Astrocyte of the cerebellum (primary cell): Measurements from ENCODE around the gene SEC23B.

Experiments used
- DNase-seq: peaks from one replicate; pipeline ENCODE4 v3.0.0-alpha.2; 2011; ENCODE audit warnings: low read depth
- H3K4me3 ChIP-seq: 2 replicates; pipeline ENCODE4 v1.5.1; 2011; ENCODE audit warnings: mild to moderate bottlenecking, low read depth, low read length, moderate library complexity
- CTCF ChIP-seq: IDR thresholded peaks from 2 replicates; pipeline ENCODE4 v1.5.1; 2012; ENCODE audit warnings: low read length, low read depth, moderate library complexity, mild to moderate bottlenecking; ENCODE audit errors: missing control alignments
- in situ Hi-C: cut with HindIII; loops from 2 replicates; pipeline ENCODE4 v1.10.0; 2017; ENCODE audit warnings: low sequenced_read_pairs

Gene SEC23B

DNA sequence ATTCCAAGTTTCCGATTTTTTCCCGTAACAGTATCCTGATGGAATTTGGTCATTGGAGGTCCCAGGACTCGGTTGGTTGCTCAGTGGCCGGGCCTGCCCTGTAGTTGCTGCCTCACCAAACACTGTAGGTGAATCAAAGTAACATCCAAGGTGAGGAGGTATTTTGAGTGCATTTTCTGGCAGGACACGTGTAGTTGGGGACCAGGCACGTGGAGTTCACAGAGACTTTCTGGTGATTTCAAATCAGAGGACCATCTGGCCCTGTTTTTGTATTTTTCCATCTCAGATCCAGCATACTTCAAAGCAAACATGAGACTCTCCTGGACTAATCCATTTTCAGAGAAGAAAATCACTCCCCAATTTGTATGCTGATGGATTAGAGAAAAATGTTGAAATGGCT lies 70.2 kb downstream of the SEC23B start:
- no peak overlapping the region for H3K4me3 ChIP-seq
- TF ChIP-seq CTCF, result no peak
- no peak for DNase-seq
- in situ Hi-C loops, result no loop called here

DNA sequence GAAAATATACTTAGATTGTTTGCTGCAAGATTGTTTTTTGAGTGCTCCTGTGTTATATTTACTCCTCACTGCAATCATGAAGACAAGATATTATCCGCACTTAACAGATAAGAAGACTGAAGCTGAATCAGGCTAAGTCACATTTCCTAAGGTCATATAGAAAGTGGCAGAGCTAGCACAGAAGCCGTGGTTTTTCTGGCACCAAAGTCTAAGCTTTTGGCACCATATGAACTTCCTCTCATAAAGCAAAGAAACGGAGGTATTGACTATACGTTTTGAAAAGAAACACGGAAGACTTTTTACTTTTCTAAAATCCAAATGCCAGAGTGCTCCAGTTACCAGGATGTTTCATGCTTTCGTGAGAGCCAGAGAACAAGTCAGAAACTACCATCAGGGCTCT lies 70.8 kb downstream of the SEC23B start:
- no peak for DNase-seq
- in situ Hi-C loops, result no loop called here
- no peak for TF ChIP-seq CTCF
- no peak overlapping the region for H3K4me3 ChIP-seq

- TF ChIP-seq CTCF, result no peak
- in situ Hi-C loops, result no loop called here
- H3K4me3 ChIP-seq, result no peak overlapping the region
- no peak for DNase-seq
These were observed 72.3 kb downstream of the SEC23B start for GRCh38 chr20:18580012-18580411.

DNA sequence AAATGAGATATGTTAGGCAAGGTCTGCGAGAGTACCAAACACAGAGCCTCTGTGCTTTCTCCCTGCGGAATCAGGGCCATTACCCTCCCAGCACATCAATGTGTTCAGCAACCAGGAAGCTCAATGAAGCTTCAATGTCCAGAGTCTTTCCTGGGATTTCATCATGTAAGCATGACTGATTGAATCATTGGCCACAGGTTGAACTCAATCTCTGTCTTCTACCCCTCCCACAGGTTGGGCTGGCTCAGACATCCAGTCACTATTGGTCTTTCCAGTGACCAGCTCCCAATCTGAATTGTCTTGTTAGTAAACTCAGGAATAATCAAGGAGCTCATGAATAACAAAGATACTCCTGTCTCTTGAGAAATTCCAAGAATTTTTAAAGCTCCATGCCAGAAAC lies 77.4 kb downstream of the SEC23B start:
- H3K4me3 ChIP-seq, result no peak overlapping the region
- no peak for TF ChIP-seq CTCF
- in situ Hi-C loops, result no loop called here
- DNase-seq, result no peak

DNA sequence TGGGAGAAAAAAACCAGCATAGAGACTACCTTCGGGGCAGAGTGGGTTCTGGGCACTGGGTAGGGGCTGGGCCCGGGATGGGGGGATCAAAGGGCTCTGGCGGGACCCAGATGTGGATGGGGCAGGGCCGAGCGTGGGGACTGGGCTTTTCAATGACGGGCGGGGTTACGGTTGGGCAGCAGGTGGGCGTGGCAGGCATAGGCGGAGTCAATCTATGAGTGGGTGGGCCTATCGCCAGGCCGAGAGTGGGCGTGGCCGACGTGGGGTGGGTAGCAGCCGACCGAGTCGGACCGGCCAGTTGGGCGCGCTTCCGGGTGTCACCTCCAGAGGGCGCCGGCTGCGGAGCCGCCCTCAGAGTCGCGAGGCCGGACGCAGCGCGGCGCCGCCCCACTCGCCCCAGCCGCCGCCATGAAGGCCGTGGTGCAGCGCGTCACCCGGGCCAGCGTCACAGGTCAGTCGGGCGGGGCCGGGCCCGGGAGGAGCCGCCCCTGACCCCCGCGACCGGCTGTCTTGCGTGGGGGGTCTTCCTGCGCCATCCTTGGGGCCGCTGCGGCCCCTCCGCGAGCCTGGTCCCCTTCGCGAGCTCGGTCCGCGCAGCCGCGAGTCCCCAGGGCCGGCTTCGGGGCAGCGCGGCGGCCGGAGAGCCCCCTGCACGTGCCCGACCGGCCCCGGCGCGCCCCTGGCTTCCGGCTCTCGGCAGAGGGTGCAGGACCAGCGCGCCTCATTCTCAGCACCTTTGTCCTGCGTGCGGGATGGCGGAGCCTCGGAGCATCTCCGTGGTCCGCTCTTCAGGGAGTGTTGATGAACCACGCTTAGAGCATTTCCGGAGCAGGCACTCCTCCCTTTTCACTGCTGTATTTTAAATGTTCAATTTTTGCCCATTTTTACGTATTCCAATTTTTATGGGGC lies 80.2 kb downstream of the SEC23B start, which contains the start of gene DTD1:
Gene DTD1, plus strand, starts transcription at position 390 of the 909 bp plus-strand sequence. Its CDS starts 19 bp downstream, at position 409.
- peak; percentile 64 for DNase-seq
- H3K4me3 ChIP-seq, result peak within 1 kb of the TSS; percentile 69
- in situ Hi-C loops, result no loop called here
- TF ChIP-seq CTCF, result peak; percentile 55

GRCh38 chr20:18588574-18588933 lies 80.8 kb downstream of the SEC23B start:
- H3K4me3 ChIP-seq, result peak overlapping the region; percentile 69
- in situ Hi-C loops, result no loop called here
- DNase-seq, result no peak
- no peak for TF ChIP-seq CTCF
